IPS DF 6.9 (cell line): ENCODE data around the gene DCLK1.
"Not testable (repeated sequence)": the region's sequence is repeated elsewhere in the genome, so short reads cannot be mapped to it uniquely, and the experiment has no call there.

Source experiments
- DNase-seq: peaks from one replicate; pipeline ENCODE4 v3.0.0-alpha.2; 2013; ENCODE audit warnings: low read depth, low spot score
- H3K27ac ChIP-seq: one replicate; pipeline ENCODE4 v1.5.1; 2013; ENCODE audit warnings: low read length, control low read depth
- H3K27me3 ChIP-seq: 2 replicates; pipeline ENCODE4 v1.6.1; 2013; ENCODE audit warnings: mild to moderate bottlenecking, low read length; ENCODE audit not compliant: control insufficient read depth, insufficient read depth
- H3K36me3 ChIP-seq: 2 replicates; pipeline ENCODE4 v1.6.1; 2013; ENCODE audit warnings: low read length; ENCODE audit not compliant: control insufficient read depth, insufficient read depth
- H3K4me1 ChIP-seq: 2 replicates; pipeline ENCODE4 v1.6.1; 2013; ENCODE audit warnings: low read length; ENCODE audit not compliant: control insufficient read depth, insufficient read depth
- H3K4me3 ChIP-seq: 2 replicates; pipeline ENCODE4 v1.5.1; 2013; ENCODE audit warnings: mild to moderate bottlenecking, low read length
- H3K9me3 ChIP-seq: 2 replicates; pipeline ENCODE4 v1.6.1; 2013; ENCODE audit warnings: low read length, inconsistent platforms; ENCODE audit not compliant: control insufficient read depth, insufficient read depth
- WGBS: extraction: QIAGEN DNeasy Blood & Tissue Kit; methylation state at CpG from one replicate; pipeline ENCODE4 v1.1.7; 2013; ENCODE audit warnings: mixed read lengths, missing lambda C conversion rate; ENCODE audit not compliant: insufficient read length, insufficient coverage; 5-methylcytosine and 5-hydroxymethylcytosine counted together

The DCLK1 gene

DNA sequence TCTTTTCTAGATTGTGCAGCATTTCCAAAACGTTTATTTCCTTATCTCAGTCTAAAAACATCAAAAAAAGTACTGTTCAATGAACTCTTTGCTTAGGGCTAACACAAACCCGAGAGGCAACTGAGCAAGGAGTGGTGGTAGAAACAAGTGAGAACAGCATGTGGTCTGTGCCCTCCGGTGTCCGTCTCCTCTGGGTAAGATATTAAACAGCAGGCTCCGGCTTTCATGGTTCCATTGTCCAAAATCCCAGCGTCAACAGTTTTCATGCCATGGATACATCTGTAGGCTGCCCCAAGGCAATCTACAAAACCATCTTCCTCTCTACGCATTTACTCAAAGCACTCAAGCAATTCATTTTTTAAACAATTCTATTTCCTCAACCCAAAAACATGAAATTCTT is 22.8 kb downstream of the DCLK1 start:
- Histone ChIP-seq H3K4me1 (no peaks in the 10 kb centered on the region), H3K27me3 (no peaks in the 10 kb centered on the region)
- WGBS = 100% methylated on average over 1 of the region's 7 CpGs

DNA sequence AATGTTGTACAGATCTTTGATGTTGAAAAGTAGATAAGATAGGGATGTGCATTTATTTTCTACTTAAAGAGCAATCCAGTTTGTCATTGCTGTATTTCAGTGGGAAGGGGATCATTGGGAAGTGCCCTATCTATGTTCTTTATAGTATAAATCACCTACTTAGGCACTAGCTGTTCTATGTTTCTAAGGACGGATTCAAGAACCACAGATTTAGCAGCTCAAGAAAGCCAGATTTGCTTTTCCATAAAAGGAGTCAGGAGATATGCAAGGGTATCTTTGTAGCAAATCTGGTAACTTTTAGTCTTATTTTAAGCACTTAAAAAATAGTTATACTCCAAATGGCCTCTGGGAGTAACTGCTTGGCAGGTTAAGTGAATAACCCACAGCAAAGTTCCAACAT is 23.7 kb downstream of the DCLK1 start:
- H3K36me3 ChIP-seq = no peaks in the 10 kb centered on the region
- H3K4me1 ChIP-seq = no peaks in the 10 kb centered on the region
- H3K27me3 ChIP-seq = no peaks in the 10 kb centered on the region
- H3K27ac ChIP-seq = no peak overlapping the region
- no peak for DNase-seq
- H3K9me3 ChIP-seq = no peaks in the 10 kb centered on the region
- H3K4me3 ChIP-seq = no peak overlapping the region
- no CpG with 5 or more reads among the region's 1 CpG for WGBS

More for the DNA sequence above, 22.8 kb downstream of the DCLK1 start:
- Histone ChIP-seq H3K4me3 (no peak overlapping the region), H3K27ac (no peak overlapping the region), H3K36me3 (no peaks in the 10 kb centered on the region), H3K9me3 (no peaks in the 10 kb centered on the region)
- no peak for DNase-seq

DNA sequence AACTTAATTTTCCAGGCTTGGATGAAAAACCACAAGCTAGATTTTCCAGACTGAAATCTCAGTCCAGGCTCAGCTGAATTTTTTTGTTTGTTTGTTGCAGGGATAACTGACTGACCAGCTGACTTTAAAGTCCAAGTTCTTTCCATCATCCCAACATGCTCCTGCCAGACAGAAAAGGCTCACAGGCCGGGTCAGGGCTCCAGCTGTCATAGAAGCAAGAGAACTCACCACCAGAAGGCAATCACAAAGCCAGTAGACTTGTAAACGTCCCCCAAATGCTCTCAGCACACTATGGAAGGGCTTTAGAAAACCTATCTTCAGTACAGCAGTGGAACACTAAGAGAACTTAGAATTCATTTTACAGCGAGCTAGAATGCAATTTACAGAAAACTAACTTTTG is 25.5 kb downstream of the DCLK1 start:
- Histone ChIP-seq H3K9me3 (no peaks in the 10 kb centered on the region), H3K27me3 (no peaks in the 10 kb centered on the region), H3K4me1 (no peaks in the 10 kb centered on the region), H3K27ac (no peak overlapping the region), H3K36me3 (no peaks in the 10 kb centered on the region), H3K4me3 (no peak overlapping the region)
- no CpG with 5 or more reads among the region's 3 CpGs for WGBS
- DNase-seq = no peak

DNA sequence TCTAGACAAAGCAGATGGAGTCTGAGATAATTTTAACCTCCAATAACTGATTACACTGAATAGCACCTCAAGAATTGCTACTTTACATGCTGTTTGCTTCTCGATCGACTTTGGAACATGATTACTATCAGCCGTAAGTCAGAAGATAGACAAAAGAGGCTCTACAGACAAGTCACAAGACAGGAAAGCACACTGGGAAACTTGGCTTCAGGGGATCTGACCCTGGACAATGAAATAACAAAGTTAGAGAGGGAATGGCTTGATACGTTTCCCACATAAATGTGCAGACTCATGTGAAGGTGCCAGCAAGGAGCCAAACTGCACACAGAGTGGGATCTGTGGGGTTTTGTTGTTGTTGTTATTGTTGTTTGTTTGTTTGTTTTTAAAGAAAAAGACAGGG is 28.5 kb downstream of the DCLK1 start:
- no peak overlapping the region for H3K4me3 ChIP-seq
- H3K36me3 ChIP-seq = no peaks in the 10 kb centered on the region
- H3K4me1 ChIP-seq = no peaks in the 10 kb centered on the region
- no peaks in the 10 kb centered on the region for H3K9me3 ChIP-seq
- DNase-seq = no peak
- no peak overlapping the region for H3K27ac ChIP-seq
- no peaks in the 10 kb centered on the region for H3K27me3 ChIP-seq
- WGBS = no CpG with 5 or more reads among the region's 4 CpGs

DNA sequence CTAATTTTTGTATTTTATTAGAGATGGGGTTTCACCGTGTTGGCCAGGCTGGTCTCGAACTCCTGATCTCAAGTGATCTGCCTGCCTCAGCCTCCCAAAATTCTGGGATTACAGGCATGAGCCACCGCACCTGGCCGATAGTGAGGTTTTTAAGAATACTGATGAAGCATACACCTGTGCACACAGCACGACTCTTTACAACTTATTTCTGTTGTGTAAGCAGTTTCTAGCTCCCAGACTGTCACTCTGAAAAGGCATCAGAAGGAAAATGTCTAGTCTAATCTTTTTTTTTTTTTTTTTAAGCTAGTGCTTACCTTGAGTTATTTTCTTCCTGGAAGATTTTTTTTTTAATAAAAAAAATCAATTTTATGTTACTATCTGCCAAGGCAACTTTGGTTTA is 29.3 kb downstream of the DCLK1 start:
- not testable (repeated sequence) for H3K36me3 ChIP-seq, H3K27ac ChIP-seq, DNase-seq, H3K27me3 ChIP-seq, H3K9me3 ChIP-seq, H3K4me1 ChIP-seq, H3K4me3 ChIP-seq
- no CpG with 5 or more reads among the region's 5 CpGs for WGBS

DNA sequence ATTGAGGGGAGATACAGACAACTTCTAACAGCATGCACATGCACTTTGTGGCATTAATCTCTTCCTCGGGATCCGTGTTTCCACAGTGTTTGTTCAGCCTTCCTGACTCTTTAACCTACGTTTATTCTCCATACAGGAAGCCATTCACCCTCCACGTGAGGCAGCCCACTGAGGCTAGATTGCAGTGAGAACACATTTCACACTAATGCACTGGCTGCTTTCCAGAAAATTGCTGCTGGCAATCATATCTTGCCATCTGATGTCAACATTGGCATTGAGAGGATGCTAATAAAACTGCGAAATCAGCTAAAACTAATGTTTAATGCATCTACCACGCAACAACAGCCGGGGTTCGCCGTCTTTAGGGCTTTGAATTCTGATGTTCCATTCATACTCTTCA is 30.0 kb downstream of the DCLK1 start:
- Histone ChIP-seq H3K27ac (no peak overlapping the region), H3K36me3 (no peaks in the 10 kb centered on the region)
- no CpG with 5 or more reads among the region's 9 CpGs for WGBS

DNA sequence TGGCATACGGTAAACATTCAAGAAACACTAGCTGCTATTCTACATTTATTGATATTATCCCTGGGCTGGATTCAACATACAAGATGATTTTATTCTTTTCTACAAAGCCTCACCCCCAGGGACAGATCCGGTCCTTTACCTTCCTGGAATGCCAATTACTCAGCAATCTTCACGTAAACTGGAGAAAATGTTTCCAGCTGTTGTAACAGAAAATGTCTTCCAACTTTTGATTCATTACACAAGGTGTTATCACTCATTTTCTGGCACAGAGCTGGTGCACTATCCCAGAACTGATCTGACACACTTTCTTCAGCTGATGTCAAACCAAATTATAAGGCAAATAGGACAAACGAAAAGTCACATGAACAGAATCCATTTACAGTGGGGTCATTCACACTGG is 33.1 kb downstream of the DCLK1 start:
- H3K9me3 ChIP-seq = no peaks in the 10 kb centered on the region
- H3K27ac ChIP-seq = no peak overlapping the region
- H3K36me3 ChIP-seq = no peaks in the 10 kb centered on the region
- no peak overlapping the region for H3K4me3 ChIP-seq
- WGBS = no CpG with 5 or more reads among the region's 4 CpGs
- H3K27me3 ChIP-seq = no peaks in the 10 kb centered on the region
- DNase-seq = no peak
- no peaks in the 10 kb centered on the region for H3K4me1 ChIP-seq

More for the DNA sequence above, 30.0 kb downstream of the DCLK1 start:
- H3K4me3 ChIP-seq = no peak overlapping the region
- no peak for DNase-seq
- H3K27me3 ChIP-seq = no peaks in the 10 kb centered on the region
- no peaks in the 10 kb centered on the region for H3K9me3 ChIP-seq
- H3K4me1 ChIP-seq = no peaks in the 10 kb centered on the region

DNA sequence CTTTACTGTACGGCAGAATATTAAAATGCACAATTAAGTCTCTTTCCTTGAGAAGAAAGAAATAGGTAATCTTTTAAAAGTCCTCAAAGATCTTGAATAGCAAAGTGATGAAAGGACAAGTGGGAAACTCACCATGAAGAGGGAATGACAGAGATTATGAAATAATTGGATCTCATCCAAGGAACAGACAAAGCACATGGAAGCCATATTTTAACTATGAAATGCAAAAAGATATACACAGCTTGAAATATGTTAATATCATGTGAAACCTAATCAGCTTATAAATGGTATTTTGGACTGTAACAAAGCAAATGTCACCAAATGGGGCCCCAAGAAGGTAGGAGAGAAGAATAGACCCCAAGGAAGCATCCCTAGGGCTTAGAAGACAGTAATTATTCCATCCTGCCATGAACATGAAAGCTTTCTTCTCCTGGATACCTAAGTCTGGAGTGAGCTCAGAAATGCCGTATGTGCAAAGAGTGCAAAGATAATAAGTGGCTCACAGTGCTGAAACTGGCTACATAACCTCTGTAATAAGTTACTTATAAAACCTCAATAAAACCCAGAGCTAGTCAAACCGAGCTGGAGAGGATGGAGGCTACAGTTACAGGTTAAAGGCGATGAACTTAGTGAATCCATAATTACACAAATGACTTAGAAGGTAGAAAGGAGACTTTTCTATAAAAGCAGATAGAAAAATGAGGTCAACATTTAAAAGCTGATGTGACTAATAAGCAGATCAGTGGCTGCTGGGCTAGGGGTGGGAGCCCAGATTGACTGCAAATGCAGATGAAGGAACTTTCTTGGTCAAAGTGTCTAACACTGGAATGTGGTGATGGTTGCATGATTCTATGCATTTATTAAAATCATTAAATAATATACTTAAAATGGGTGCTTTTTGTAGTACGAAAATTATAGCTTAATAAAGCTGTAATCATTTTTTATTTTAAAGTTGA is 34.4 kb downstream of the DCLK1 start:
- Histone ChIP-seq H3K4me1 (no peaks in the 10 kb centered on the region), H3K36me3 (no peaks in the 10 kb centered on the region), H3K9me3 (no peaks in the 10 kb centered on the region), H3K4me3 (no peak overlapping the region), H3K27ac (no peak overlapping the region), H3K27me3 (no peaks in the 10 kb centered on the region)
- DNase-seq = no peak
- WGBS = no CpG with 5 or more reads among the region's 5 CpGs

DNA sequence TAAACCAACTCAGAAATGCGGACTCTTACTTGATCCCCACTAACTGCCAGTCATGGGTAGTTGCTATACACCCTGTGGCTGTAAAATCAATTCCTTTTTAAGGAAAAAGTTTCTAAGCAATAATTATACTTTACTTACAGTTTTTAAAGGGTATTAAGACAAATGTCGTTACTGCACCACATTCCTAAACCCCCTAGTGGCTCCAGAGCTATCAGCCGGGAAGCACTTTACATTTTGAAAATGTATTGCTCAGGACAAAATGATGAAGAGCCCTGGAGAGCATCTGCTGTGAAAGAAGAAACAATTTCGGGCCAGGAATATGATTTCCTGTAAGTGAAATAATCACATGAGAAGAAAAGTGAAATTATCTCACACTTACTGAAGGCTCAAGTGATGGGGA is 36.7 kb downstream of the DCLK1 start:
- H3K9me3 ChIP-seq = no peaks in the 10 kb centered on the region
- no peaks in the 10 kb centered on the region for H3K36me3 ChIP-seq
- WGBS = no CpG with 5 or more reads among the region's 4 CpGs
- DNase-seq = no peak
- H3K4me1 ChIP-seq = no peaks in the 10 kb centered on the region
- H3K27me3 ChIP-seq = no peaks in the 10 kb centered on the region
- no peak overlapping the region for H3K27ac ChIP-seq
- H3K4me3 ChIP-seq = no peak overlapping the region

DNA sequence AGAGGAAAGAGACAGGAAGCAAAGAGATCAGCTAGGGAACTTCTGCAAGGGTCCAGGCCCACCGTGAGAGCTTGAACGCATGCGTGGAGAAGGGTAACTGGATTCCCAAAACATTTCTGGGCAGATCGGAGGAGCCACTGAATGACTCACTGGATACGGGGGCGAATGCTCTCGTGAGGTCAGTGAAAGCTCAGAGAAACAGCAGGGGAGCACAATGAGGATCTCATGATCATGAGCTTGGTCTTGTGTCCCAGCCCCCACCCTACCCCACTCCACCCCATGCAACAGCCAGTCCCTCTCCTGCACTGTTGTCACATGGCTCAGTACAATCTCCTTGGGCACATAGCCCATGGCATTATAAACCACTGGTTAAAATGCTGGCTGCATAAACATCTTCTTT is 40.6 kb downstream of the DCLK1 start:
- WGBS = no CpG with 5 or more reads among the region's 7 CpGs
- Histone ChIP-seq H3K27ac (no peak overlapping the region), H3K4me3 (no peak overlapping the region), H3K27me3 (no peaks in the 10 kb centered on the region), H3K36me3 (no peaks in the 10 kb centered on the region), H3K9me3 (no peaks in the 10 kb centered on the region), H3K4me1 (no peaks in the 10 kb centered on the region; the same call in 1 of the 2 replicates)
- no peak for DNase-seq
